ENCODE measurements around the gene GSTM1.
A peak's percentile ranks its signal among the peaks of the same experiment; 100 is the strongest.
"Not testable (repeated sequence)": the region's sequence is repeated elsewhere in the genome, so short reads cannot be mapped to it uniquely, and the experiment has no call there.

Gene GSTM1

GRCh38 chr1:109659997-109660690 lies 27.5 kb upstream of the GSTM1 start:
- no peak for DNase-seq

GRCh38 chr1:109660691-109661026 lies 27.0 kb upstream of the GSTM1 start:
- not testable (repeated sequence) for DNase-seq

GRCh38 chr1:109661391-109661790 lies 26.2 kb upstream of the GSTM1 start:
- no peak for DNase-seq

GRCh38 chr1:109664671-109665070 lies 22.9 kb upstream of the GSTM1 start:
- DNase-seq, result no peak

- peak in 49 of 51 donors; percentile 25 to 92 (median 80) for DNase-seq
These were observed 20.0 kb upstream of the GSTM1 start, which contains the start of gene GSTM2 for GRCh38 chr1:109667452-109668122. Gene GSTM2 (plus strand): TSS chr1:109668057. CDS start chr1:109668116, 59 bp downstream.

GRCh38 chr1:109668123-109668775 lies 19.4 kb upstream of the GSTM1 start:
- DNase-seq, result peak in 1 of 51 donors; percentile 45

- DNase-seq, result no peak
These were observed 18.2 kb upstream of the GSTM1 start for GRCh38 chr1:109669246-109669948.

- DNase-seq, result not testable (repeated sequence)
These were observed 17.7 kb upstream of the GSTM1 start for GRCh38 chr1:109669949-109670302.

GRCh38 chr1:109671067-109671466 lies 16.6 kb upstream of the GSTM1 start:
- no peak for DNase-seq

GRCh38 chr1:109673861-109674260 lies 13.8 kb upstream of the GSTM1 start:
- not testable (repeated sequence) for DNase-seq

GRCh38 chr1:109676683-109677381 lies 10.8 kb upstream of the GSTM1 start:
- not testable (repeated sequence) for DNase-seq

- DNase-seq, result no peak
These were observed 10.2 kb upstream of the GSTM1 start for GRCh38 chr1:109677459-109677858.

- DNase-seq, result not testable (repeated sequence)
These were observed 9.0 kb upstream of the GSTM1 start for GRCh38 chr1:109678637-109679036.

GRCh38 chr1:109684777-109685176 lies 2.8 kb upstream of the GSTM1 start:
- not testable (repeated sequence) for DNase-seq

- DNase-seq, result not testable (repeated sequence)
These were observed 2.2 kb upstream of the GSTM1 start for GRCh38 chr1:109685399-109685798.

GRCh38 chr1:109685890-109686289 lies 1.7 kb upstream of the GSTM1 start:
- not testable (repeated sequence) for DNase-seq

GRCh38 chr1:109687109-109687508 lies 508 bp upstream of the GSTM1 start:
- DNase-seq, result not testable (repeated sequence)

GRCh38 chr1:109689844-109690405 lies 2.3 kb downstream of the GSTM1 start:
- peak in 6 of 51 donors; percentile 9 to 60 (median 18) for DNase-seq

- DNase-seq, result peak in 1 of 51 donors; percentile 7
These were observed 4.1 kb downstream of the GSTM1 start for GRCh38 chr1:109691759-109692158.

GRCh38 chr1:109694400-109694799 lies 6.8 kb downstream of the GSTM1 start:
- not testable (repeated sequence) for DNase-seq

GRCh38 chr1:109695138-109695537 lies 7.5 kb downstream of the GSTM1 start:
- not testable (repeated sequence) for DNase-seq
